Epithelial cell of proximal tubule (primary cell): Measurements from ENCODE around the gene MTCL1. TPM values are rescaled to one million over a fixed set of nuclear protein-coding genes. Genes with fewer than 3 reads are reported as not detected.

Experiments used
- DNase-seq: peaks from one replicate; pipeline ENCODE4 v3.0.0-alpha.2; 2011; ENCODE audit warnings: low read depth
- H3K4me3 ChIP-seq: 2 replicates; pipeline ENCODE4 v1.5.1; 2011; ENCODE audit warnings: low read depth, mild to moderate bottlenecking, low read length
- total RNA-seq: library from RNA; depleted of rRNA; stranded (reverse); fragments of >200 nt; gene quantifications from 2 replicates; pipeline ENCODE4 v1.2.3, GENCODE V29; 2015
- TF ChIP-seq, protein P1 (sequence below): conservative IDR thresholded peaks from 2 replicates; pipeline ENCODE4 v1.5.1; 2012; ENCODE audit warnings: low read depth, mild to moderate bottlenecking, low read length

MTCL1 gene
- total RNA-seq, 1 donor from 2014 or later = 60.1 TPM

GRCh38 chr18:8688216-8688800 lies 17.0 kb upstream of the MTCL1 start:
- DNase-seq = no peak
- no peak overlapping the region for H3K4me3 ChIP-seq
- TF ChIP-seq, protein P1, sequence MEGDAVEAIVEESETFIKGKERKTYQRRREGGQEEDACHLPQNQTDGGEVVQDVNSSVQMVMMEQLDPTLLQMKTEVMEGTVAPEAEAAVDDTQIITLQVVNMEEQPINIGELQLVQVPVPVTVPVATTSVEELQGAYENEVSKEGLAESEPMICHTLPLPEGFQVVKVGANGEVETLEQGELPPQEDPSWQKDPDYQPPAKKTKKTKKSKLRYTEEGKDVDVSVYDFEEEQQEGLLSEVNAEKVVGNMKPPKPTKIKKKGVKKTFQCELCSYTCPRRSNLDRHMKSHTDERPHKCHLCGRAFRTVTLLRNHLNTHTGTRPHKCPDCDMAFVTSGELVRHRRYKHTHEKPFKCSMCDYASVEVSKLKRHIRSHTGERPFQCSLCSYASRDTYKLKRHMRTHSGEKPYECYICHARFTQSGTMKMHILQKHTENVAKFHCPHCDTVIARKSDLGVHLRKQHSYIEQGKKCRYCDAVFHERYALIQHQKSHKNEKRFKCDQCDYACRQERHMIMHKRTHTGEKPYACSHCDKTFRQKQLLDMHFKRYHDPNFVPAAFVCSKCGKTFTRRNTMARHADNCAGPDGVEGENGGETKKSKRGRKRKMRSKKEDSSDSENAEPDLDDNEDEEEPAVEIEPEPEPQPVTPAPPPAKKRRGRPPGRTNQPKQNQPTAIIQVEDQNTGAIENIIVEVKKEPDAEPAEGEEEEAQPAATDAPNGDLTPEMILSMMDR = no peak

GRCh38 chr18:8688816-8689215 lies 16.5 kb upstream of the MTCL1 start:
- no peak overlapping the region for H3K4me3 ChIP-seq
- no peak for DNase-seq
- TF ChIP-seq, protein P1 = no peak

- DNase-seq = no peak
- TF ChIP-seq, protein P1 = no peak
- H3K4me3 ChIP-seq = no peak overlapping the region
Observed at GRCh38 chr18:8689517-8689916, 15.8 kb upstream of the MTCL1 start.

DNA sequence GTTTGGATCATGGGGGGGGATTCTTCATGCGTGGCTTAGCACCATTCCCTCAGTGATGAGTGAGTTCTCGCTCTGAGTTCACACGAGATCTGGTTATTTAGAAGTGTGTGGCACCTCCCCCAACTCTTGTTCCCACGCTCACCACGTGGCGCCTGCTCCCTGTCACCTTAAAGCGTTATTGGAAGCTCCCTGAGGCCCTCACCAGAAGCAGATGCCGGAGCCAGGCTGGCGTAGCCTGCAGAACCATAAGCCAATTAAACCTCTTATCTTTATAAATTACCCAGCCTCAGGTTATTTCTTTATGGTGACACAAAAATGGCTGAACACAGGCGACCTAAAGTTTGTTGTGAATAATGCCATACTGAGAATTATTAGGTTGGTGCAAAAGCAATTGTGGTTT lies 10.5 kb upstream of the MTCL1 start:
- no peak overlapping the region for H3K4me3 ChIP-seq
- no peak for DNase-seq
- TF ChIP-seq, protein P1 = no peak

DNA sequence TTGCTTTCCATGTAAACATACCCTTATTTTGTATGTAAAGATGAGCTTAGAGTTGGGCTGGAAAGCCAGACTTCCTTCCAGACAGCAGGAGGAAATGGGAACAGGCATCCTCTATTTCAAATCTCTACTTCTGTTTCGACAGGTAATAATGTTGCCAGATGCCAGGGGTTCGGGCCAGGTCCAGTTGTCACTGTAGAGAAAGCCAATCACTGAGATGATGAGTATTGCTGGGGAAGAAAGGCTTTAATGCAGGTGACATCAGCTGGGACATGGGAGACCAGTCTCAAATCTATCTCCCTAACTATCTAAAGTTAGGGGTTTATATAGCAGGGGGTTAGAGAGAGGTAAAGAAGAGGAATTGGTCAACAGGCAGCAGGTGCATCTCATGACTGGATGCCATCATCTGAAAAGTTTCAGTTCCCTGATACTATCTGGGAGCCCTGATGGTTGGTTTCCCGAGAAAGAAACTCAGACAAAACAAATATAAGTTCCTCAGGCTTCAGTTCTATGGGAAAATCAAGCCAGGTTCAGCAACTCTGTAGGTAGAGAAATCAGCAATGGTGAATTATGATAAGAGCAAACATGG lies 9.3 kb upstream of the MTCL1 start:
- TF ChIP-seq, protein P1 = no peak
- no peak overlapping the region for H3K4me3 ChIP-seq
- DNase-seq = no peak

GRCh38 chr18:8696749-8697211 lies 8.6 kb upstream of the MTCL1 start:
- DNase-seq = no peak

More at GRCh38 chr18:8696749-8697211, 8.6 kb upstream of the MTCL1 start:
- TF ChIP-seq, protein P1 = peak; percentile 95
- no peak overlapping the region for H3K4me3 ChIP-seq
